Measurements from ENCODE around the gene PDLIM4.

- no peak for TF ChIP-seq POLR2A (IDR thresholded peaks at IDR 0.05; ENCODE audit: extremely low read depth, insufficient read length)
- TF ChIP-seq CTCF (IDR thresholded peaks at IDR 0.05; ENCODE audit: low read depth, low read length) = no peak
- TF ChIP-seq MYC (IDR thresholded peaks at IDR 0.05; ENCODE audit: low read depth, low read length) = no peak
Observed at GRCh38 chr5:132226516-132227234, 30.8 kb upstream of the PDLIM4 start.
